Thymus (tissue), 11 donors: ENCODE data around the gene GNS. TPM values are rescaled to one million over a fixed set of nuclear protein-coding genes. Genes with fewer than 3 reads are reported as not detected.

Experiments used
- DNase-seq, 9 donors: peaks; one replicate each; pipeline ENCODE4 v3.0.0-alpha.2; 2013; ENCODE audit warnings: low spot score in 9 of 9, low read depth in 6 of 9, missing footprints in 1 of 9
- H3K27ac ChIP-seq, 2 donors: one replicate each; pipeline ENCODE4 v1.5.1; 2013; ENCODE audit warnings: control low read depth in 1 of 2, low read depth in 1 of 2, low read length in 1 of 2, mild to moderate bottlenecking in 1 of 2, moderate library complexity in 1 of 2
- H3K27me3 ChIP-seq, 2 donors: one replicate each; pipeline ENCODE4 v1.5.1; 2013; ENCODE audit warnings: low read length in 1 of 2; ENCODE audit not compliant: control insufficient read depth in 2 of 2, insufficient read depth in 1 of 2
- H3K36me3 ChIP-seq, 2 donors: one replicate each; pipeline ENCODE4 v1.5.1; 2013; ENCODE audit warnings: low read length in 1 of 2, mild to moderate bottlenecking in 1 of 2, moderate library complexity in 1 of 2; ENCODE audit not compliant: control insufficient read depth in 2 of 2, insufficient read depth in 2 of 2
- H3K4me1 ChIP-seq, 2 donors: one replicate each; pipeline ENCODE4 v1.5.1; 2013; ENCODE audit warnings: low read length in 2 of 2; ENCODE audit not compliant: control insufficient read depth in 2 of 2, insufficient read depth in 2 of 2
- H3K4me3 ChIP-seq, 2 donors: one replicate each; pipeline ENCODE4 v1.5.1; 2013; ENCODE audit warnings: low read length in 2 of 2, control low read depth in 1 of 2, mild to moderate bottlenecking in 1 of 2
- H3K9me3 ChIP-seq, 2 donors: one replicate each; pipeline ENCODE4 v1.5.1; 2013; ENCODE audit warnings: low read length in 1 of 2, mild to moderate bottlenecking in 1 of 2; ENCODE audit not compliant: control insufficient read depth in 2 of 2, insufficient read depth in 1 of 2
- WGBS: extraction: QIAGEN DNeasy Blood & Tissue Kit; methylation state at CpG from one replicate; pipeline ENCODE4 v1.1.7; 2013; 5-methylcytosine and 5-hydroxymethylcytosine counted together
- polyA plus RNA-seq: library from polyadenylated mRNA; stranded (reverse); fragments of 200-250 nt; gene quantifications from one replicate; pipeline ENCODE4 v1.2.3, GENCODE V29; 2013
- total RNA-seq: library from RNA; stranded (reverse); fragments of 120-200 nt; gene quantifications from one replicate; pipeline ENCODE4 v1.2.4, GENCODE V29; 2013
- donor health status: healthy.

Gene GNS
- total and polyA plus RNA-seq, 2 donors = 21.2 to 27.2 TPM

DNA sequence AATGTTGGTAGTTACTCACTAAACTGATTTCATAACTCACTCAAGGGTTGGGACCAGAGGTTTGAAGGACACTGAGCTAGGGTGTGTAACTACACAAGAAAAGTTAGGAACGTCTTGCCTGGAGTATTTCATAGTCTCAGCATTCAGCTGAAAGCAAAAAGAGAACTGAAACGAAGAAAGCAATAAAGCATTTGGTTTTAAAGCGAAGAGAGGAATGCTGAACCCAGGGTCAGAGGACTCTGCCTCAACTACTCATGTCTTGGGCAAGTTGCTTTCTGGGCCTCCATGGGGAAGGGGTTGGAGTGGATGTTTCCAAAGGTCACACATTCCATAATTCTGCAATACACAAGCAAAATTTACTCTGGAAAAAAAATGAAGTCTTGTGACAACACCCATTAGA is 1.4 kb downstream of the GNS start:
- Histone ChIP-seq H3K4me3 (no peak overlapping the region), H3K27ac (no peak overlapping the region)

DNA sequence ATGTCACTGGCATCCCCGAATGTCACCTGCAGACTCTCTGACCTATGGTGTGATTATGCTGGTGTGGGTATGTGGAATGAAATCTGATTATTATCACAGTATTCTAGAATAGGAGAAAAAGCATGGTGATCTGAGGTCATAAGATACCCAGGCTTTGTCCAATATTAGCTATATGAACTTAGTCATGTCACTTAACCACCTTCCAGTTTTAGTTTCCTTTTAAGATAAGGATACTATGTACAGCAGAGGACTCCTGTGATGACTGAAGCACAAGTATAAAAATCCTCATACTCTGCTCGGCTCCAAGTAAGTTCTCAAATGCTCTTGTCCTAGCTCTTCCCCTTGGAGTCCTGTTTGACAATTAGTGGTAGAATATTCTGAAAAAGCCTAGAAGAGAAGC is 2.8 kb downstream of the GNS start:
- no peaks in the 10 kb centered on the region for H3K27me3 ChIP-seq
- no peak overlapping the region for H3K4me3 ChIP-seq
- 96% methylated on average over 2 of the region's 2 CpGs for WGBS
- DNase-seq = no peak
- H3K27ac ChIP-seq = no peak overlapping the region
- H3K9me3 ChIP-seq = peaks cover 0 to 3% of the 10 kb centered on the region in 2 donors
- H3K36me3 ChIP-seq = no peaks in the 10 kb centered on the region
- peaks cover 6 to 9% of the 10 kb centered on the region in 2 donors for H3K4me1 ChIP-seq

More for the DNA sequence above, 1.4 kb downstream of the GNS start:
- H3K36me3 ChIP-seq = no peaks in the 10 kb centered on the region
- H3K9me3 ChIP-seq = peaks cover 0 to 3% of the 10 kb centered on the region in 2 donors
- WGBS = 86% methylated on average over 3 of the region's 3 CpGs
- peaks cover 6 to 9% of the 10 kb centered on the region in 2 donors for H3K4me1 ChIP-seq
- no peaks in the 10 kb centered on the region for H3K27me3 ChIP-seq
- DNase-seq = no peak

DNA sequence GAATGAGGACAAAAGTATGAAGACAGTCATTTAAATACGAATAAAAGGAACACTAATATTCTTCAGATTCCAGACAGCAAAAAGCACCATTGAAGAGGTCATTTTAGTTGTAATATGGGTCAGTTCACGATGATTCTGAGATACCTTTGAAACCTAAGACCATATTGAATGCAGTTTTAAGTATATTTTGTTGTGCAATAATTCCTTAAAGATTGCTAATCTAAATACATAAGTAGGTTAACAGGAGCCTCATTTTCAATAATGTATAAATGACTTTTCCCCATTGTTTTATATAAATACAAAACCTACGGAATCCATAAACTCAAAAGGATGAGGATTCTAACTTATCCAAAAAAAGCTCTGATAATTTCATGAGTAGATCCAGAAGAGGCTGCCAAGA is 5.8 kb downstream of the GNS start:
- DNase-seq = no peak
- peaks cover 4 to 8% of the 10 kb centered on the region in 2 donors for H3K36me3 ChIP-seq
- H3K4me1 ChIP-seq = peaks cover under 1 to 2% of the 10 kb centered on the region in 2 donors
- H3K27ac ChIP-seq = no peak overlapping the region
- no peak overlapping the region for H3K4me3 ChIP-seq
- H3K27me3 ChIP-seq = no peaks in the 10 kb centered on the region
- 96% methylated on average over 3 of the region's 3 CpGs for WGBS
- H3K9me3 ChIP-seq = no peaks in the 10 kb centered on the region

DNA sequence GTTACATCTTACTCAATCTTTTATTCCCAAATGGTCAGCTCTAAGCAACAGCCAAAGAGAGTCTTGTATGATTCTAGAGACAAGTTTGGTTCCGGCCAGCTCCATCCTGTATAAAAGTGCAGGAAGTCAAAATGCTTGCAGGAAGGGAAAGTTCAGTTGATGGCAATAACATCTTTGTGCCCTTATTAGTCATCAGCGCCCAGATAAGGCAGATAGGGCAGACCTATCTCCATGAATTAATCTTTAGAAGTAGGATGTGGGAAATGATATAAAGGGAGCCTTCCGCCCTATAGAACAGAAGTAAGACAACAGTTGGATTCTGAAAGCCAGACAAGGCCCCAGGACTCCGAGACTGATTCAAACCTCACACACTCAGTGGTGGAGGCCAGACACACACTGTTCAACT is 6.4 kb downstream of the GNS start:
- no peaks in the 10 kb centered on the region for H3K9me3 ChIP-seq
- no peak overlapping the region for H3K27ac ChIP-seq
- H3K27me3 ChIP-seq = no peaks in the 10 kb centered on the region
- no peak overlapping the region for H3K4me3 ChIP-seq
- no peaks in the 10 kb centered on the region for H3K4me1 ChIP-seq
- no peak for DNase-seq
- 93% methylated on average over 4 of the region's 4 CpGs for WGBS
- H3K36me3 ChIP-seq = peaks cover 4 to 8% of the 10 kb centered on the region in 2 donors

DNA sequence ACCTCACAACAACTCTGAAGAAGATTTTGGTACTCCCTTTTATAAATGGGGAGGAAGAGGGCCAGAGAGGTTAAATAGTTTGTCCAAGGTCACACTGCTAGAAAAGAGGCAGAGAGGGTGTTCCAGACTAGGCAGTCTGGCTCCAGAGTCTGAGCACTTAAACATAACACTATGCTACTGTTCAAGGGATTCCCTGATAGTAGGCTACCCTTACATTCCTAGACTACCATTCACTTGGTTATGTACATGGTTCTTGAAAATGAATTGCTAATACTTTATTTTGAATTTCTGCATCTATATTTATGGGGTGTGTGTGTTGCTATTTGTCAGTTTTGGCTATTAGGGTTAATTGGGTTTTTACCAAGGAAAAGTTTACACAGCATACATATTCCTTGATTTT is 7.2 kb downstream of the GNS start:
- Histone ChIP-seq H3K36me3 (peaks cover 4 to 9% of the 10 kb centered on the region in 2 donors), H3K27ac (no peak overlapping the region), H3K4me1 (no peaks in the 10 kb centered on the region), H3K27me3 (no peaks in the 10 kb centered on the region), H3K4me3 (no peak overlapping the region), H3K9me3 (no peaks in the 10 kb centered on the region)
- no peak for DNase-seq

DNA sequence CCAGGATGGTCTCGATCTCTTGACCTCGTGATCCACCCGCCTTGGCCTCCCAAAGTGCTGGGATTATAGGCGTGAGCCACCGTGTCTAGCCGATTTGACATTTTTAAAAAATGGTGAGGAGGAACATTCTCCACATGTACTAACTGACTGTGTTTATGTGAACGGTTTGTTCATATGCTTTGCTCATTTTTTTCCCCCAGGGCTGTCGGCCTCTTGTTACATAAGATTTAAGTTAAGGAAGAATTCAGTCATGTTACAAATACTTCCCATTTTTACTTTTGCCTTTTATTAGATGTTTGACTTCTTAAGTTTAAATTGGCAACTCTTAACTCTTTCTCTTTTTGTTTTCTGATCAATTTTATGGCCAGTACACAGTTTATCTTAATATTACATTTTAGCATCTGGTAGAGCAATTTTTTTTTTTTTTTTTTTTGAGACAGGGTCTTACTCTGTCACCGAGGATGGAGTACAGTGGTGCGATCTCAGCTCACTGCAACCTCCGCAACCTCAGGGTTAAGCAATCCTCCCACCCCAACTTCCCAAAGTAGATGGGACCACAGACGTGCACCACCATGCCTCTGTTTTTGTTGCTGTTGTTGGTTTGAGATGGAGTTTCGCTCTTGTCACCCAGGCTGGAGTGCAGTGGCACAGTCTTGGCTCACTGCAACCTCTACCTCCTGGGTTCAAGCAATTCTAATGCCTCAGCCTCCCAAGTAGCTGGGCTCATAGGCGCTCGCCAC is 9.6 kb downstream of the GNS start:
- no peak overlapping the region for H3K4me3 ChIP-seq
- 93% methylated on average over 15 of the region's 15 CpGs for WGBS
- H3K9me3 ChIP-seq = no peaks in the 10 kb centered on the region
- peaks cover 15 to 23% of the 10 kb centered on the region in 2 donors for H3K36me3 ChIP-seq
- DNase-seq = no peak
- H3K4me1 ChIP-seq = no peaks in the 10 kb centered on the region
- no peaks in the 10 kb centered on the region for H3K27me3 ChIP-seq
- H3K27ac ChIP-seq = no peak overlapping the region

DNA sequence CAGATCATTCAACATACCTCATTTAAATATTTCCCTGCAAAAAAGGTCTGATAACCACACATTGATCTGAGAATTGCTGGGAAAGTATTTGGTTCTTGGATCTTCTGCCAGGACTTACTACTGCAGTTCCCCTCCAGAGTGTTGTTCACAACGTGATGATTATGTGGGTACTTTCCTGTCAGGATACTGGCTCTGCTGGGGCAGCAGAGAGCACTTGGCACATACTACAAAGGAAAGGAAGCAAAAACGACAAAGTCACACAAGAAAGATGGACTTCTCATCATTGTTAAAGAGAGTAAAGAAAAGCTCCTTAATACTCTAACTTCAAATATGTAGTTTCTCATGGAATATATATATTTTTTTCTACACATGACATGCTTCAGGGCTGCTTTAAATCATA is 11.5 kb downstream of the GNS start:
- Histone ChIP-seq H3K27ac (no peak overlapping the region), H3K4me3 (no peak overlapping the region), H3K36me3 (peaks cover 19 to 38% of the 10 kb centered on the region in 2 donors), H3K4me1 (no peaks in the 10 kb centered on the region), H3K27me3 (no peaks in the 10 kb centered on the region), H3K9me3 (no peaks in the 10 kb centered on the region)
- 52% methylated on average over 2 of the region's 2 CpGs for WGBS
- no peak for DNase-seq

DNA sequence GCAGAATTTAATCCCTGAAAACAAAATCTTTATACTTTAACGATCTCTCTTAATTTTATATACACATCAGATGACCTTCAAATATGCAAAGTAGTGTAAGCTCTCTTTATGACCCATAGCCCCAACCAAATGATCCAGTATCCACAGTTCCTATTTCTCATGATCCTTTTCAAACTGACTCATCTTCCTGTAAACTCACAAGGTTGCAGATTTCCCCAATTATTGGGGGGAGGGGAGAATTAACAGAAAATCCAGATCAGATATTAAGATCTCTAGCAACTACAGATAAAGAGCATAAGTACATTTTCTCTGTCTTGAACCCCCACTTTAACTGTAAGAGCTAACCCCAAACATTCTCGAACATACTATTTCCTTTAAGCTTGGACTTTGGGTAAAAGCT is 12.5 kb downstream of the GNS start:
- 98% methylated on average over 2 of the region's 2 CpGs for WGBS
- Histone ChIP-seq H3K4me3 (no peak overlapping the region), H3K9me3 (no peaks in the 10 kb centered on the region), H3K36me3 (peaks cover 23 to 43% of the 10 kb centered on the region in 2 donors), H3K27ac (no peak overlapping the region), H3K27me3 (no peaks in the 10 kb centered on the region), H3K4me1 (no peaks in the 10 kb centered on the region)
- DNase-seq = no peak

DNA sequence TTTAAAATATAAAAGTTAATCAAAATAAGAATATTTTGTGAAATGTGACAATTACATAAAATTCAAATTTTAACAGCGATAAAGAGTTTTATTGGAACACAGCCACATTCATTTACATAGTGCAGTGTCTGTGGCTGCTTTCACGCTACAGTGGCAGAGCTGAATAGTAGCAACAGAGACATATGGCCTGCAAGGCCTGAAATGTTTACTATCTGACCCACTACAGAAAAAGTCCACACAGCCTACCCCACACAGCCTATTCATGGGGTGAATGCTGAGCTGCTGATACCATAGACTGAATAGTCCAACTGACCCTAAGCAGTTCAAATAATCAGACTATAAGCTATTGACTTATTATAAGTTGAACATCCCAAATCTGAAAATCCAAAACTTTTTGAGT is 13.2 kb downstream of the GNS start:
- 96% methylated on average over 2 of the region's 2 CpGs for WGBS
- no peaks in the 10 kb centered on the region for H3K27me3 ChIP-seq
- no peak overlapping the region for H3K27ac ChIP-seq
- DNase-seq = no peak
- H3K36me3 ChIP-seq = peaks cover 23 to 43% of the 10 kb centered on the region in 2 donors
- no peaks in the 10 kb centered on the region for H3K4me1 ChIP-seq
- H3K9me3 ChIP-seq = no peaks in the 10 kb centered on the region
- H3K4me3 ChIP-seq = no peak overlapping the region
